Measurements from ENCODE around the gene COL4A6.

COL4A6 gene

DNA sequence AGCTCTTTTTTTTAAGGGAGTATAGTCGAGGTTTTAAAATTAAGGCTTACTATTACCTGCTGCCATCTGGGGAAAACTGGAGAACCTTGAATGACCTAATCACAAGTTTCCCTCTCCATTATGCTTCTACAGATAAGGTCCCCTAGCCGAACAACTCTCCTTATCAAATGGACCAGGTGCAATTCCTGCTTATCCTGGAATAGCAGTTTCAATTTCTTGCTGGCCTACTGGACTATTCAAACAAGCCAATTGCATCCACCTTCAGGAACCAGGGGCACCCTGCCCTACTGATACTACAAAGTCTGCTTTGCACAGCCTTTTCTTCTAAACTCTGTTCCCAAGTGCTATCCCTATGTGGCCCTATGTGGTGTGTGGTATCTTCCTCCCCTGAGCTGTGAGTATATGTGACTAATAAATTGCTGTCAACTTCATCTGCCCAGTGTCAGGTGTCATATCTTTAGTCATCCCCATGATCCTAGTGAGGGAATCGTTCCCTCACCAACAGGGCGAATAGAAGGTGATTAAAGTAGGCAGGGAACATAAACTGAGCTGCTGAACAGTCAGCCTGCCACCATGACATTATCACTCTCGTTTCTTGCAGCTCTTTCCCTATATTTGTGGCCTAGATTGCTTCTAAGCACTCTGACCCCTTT lies 218.1 kb downstream of the COL4A6 start:
- ChIA-PET POLR2A (no interaction called here), CTCF (interaction anchor here (0.5 to 1.5 kb wide), 4 partner anchors 20 to 479 kb away, joined by 3 to 5 read pairs (median 4); no protein-coding TSS in a partner anchor)
- Histone ChIP-seq H3K4me3 (ENCODE audit: low read depth, low read length) (no peak overlapping the region), H3K4me1 (ENCODE audit: control insufficient read depth, insufficient read depth, low read length) (no peaks in the 10 kb centered on the region), H3K27ac (ENCODE audit: extremely low read depth, low read depth, low read length) (no peak overlapping the region), H3K9me3 (ENCODE audit: control insufficient read depth, insufficient read depth, low read depth, low read length) (no peaks in the 10 kb centered on the region), H3K36me3 (ENCODE audit: control insufficient read depth in 2 of 2, insufficient read depth in 1 of 2, low read length in 2 of 2) (peaks cover 0 to 7% of the 10 kb centered on the region in 2 experiments; a peak in 1 of 3 replicates)
- TF ChIP-seq ZNF521 (tag by site-specific recombination; IDR thresholded peaks at IDR 0.05) (no peak), ZNF223 (tag by site-specific recombination; IDR thresholded peaks at IDR 0.05) (no peak), ZNF747 (tag by site-specific recombination; IDR thresholded peaks at IDR 0.05) (no peak), ZNF514 (tag by site-specific recombination; IDR thresholded peaks at IDR 0.05) (no peak), SALL2 (tag by site-specific recombination; IDR thresholded peaks at IDR 0.05; ENCODE audit: borderline replicate concordance) (no peak), GFI1B (tag by site-specific recombination; IDR thresholded peaks at IDR 0.05) (no peak), ZNF639 (tag by site-specific recombination; IDR thresholded peaks at IDR 0.05) (no peak), ZNF596 (tag by site-specific recombination; IDR thresholded peaks at IDR 0.05) (no peak), ZNF830 (tag by site-specific recombination; IDR thresholded peaks at IDR 0.05; ENCODE audit: low read depth) (no peak), ZNF670 (tag by site-specific recombination; IDR thresholded peaks at IDR 0.05; ENCODE audit: low read depth) (no peak), ZNF837 (tag by site-specific recombination; IDR thresholded peaks at IDR 0.05) (no peak)
- TF ChIP-seq, protein P1, sequence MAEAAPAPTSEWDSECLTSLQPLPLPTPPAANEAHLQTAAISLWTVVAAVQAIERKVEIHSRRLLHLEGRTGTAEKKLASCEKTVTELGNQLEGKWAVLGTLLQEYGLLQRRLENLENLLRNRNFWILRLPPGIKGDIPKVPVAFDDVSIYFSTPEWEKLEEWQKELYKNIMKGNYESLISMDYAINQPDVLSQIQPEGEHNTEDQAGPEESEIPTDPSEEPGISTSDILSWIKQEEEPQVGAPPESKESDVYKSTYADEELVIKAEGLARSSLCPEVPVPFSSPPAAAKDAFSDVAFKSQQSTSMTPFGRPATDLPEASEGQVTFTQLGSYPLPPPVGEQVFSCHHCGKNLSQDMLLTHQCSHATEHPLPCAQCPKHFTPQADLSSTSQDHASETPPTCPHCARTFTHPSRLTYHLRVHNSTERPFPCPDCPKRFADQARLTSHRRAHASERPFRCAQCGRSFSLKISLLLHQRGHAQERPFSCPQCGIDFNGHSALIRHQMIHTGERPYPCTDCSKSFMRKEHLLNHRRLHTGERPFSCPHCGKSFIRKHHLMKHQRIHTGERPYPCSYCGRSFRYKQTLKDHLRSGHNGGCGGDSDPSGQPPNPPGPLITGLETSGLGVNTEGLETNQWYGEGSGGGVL (tag by site-specific recombination; IDR thresholded peaks at IDR 0.05), result no peak

DNA sequence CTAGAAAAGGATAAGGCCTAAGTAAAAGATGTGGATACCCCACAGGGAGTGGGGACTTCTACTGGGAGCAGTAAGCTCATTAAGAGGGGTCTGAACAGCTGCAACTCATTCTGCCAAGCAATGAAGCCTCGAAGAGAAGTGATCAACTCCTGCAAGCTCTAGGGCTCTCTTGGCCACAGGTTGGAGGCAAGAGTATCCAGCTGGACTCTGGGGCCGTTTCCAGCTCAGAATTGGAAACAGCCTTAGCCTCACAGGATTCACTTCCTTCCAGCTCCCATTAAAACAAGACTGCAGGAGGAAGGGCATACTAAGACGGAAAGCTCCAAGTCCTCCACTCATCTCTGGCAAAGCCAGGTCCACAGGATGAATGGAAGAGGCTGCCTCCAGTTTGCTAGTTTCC lies 220.3 kb downstream of the COL4A6 start:
- no peaks in the 10 kb centered on the region for H3K9me3 ChIP-seq (ENCODE audit: control insufficient read depth, insufficient read depth, low read depth, low read length)
- H3K4me1 ChIP-seq (ENCODE audit: control insufficient read depth, insufficient read depth, low read length), result no peaks in the 10 kb centered on the region
- H3K27ac ChIP-seq (ENCODE audit: extremely low read depth, low read depth, low read length), result no peak overlapping the region
- H3K36me3 ChIP-seq (ENCODE audit: control insufficient read depth in 2 of 2, insufficient read depth in 1 of 2, low read length in 2 of 2), result peaks cover 0 to 11% of the 10 kb centered on the region in 2 experiments; a peak in 1 of 3 replicates
- TF ChIP-seq ZNF23 (tag by site-specific recombination; IDR thresholded peaks at IDR 0.05; ENCODE audit: borderline replicate concordance) (no peak), ZNF629 (tag by site-specific recombination; IDR thresholded peaks at IDR 0.05) (no peak), ZNF174 (tag by site-specific recombination; IDR thresholded peaks at IDR 0.05) (no peak), MYNN (tag by site-specific recombination; IDR thresholded peaks at IDR 0.05; ENCODE audit: borderline replicate concordance) (no peak), ZNF624 (tag by site-specific recombination; IDR thresholded peaks at IDR 0.05) (no peak), HOXD13 (CRISPR knock-in tag; IDR thresholded peaks at IDR 0.05; ENCODE audit: borderline replicate concordance) (no peak), ZFHX2 (tag by site-specific recombination; conservative IDR thresholded peaks at IDR 0.05) (no peak), ZNF600 (tag by site-specific recombination; IDR thresholded peaks at IDR 0.05) (no peak), ZNF664 (tag by site-specific recombination; IDR thresholded peaks at IDR 0.05) (no peak), ZNF830 (tag by site-specific recombination; IDR thresholded peaks at IDR 0.05; ENCODE audit: low read depth) (no peak), ZNF132 (tag by site-specific recombination; IDR thresholded peaks at IDR 0.05; ENCODE audit: borderline replicate concordance) (no peak), EGR2 (tag by site-specific recombination; IDR thresholded peaks at IDR 0.05; ENCODE audit: low read depth) (no peak), ZNF274 (IDR thresholded peaks at IDR 0.05; ENCODE audit: low read length) (no peak), ZNF274 (tag by site-specific recombination; IDR thresholded peaks at IDR 0.05; ENCODE audit: borderline replicate concordance) (no peak), GLI2 (tag by site-specific recombination; IDR thresholded peaks at IDR 0.05; ENCODE audit: borderline replicate concordance, low read depth) (no peak), ZNF660 (tag by site-specific recombination; IDR thresholded peaks at IDR 0.05) (no peak)
- TF ChIP-seq, protein P2, sequence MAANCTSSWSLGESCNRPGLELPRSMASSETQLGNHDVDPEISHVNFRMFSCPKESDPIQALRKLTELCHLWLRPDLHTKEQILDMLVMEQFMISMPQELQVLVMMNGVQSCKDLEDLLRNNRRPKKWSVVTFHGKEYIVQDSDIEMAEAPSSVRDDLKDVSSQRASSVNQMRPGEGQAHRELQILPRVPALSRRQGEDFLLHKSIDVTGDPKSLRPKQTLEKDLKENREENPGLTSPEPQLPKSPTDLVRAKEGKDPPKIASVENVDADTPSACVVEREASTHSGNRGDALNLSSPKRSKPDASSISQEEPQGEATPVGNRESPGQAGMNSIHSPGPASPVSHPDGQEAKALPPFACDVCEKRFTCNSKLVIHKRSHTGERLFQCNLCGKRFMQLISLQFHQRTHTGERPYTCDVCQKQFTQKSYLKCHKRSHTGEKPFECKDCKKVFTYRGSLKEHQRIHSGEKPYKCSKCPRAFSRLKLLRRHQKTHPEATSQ (tag by site-specific recombination; IDR thresholded peaks at IDR 0.05), result no peak
- TF ChIP-seq, protein P3, sequence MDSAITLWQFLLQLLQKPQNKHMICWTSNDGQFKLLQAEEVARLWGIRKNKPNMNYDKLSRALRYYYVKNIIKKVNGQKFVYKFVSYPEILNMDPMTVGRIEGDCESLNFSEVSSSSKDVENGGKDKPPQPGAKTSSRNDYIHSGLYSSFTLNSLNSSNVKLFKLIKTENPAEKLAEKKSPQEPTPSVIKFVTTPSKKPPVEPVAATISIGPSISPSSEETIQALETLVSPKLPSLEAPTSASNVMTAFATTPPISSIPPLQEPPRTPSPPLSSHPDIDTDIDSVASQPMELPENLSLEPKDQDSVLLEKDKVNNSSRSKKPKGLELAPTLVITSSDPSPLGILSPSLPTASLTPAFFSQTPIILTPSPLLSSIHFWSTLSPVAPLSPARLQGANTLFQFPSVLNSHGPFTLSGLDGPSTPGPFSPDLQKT (IDR thresholded peaks at IDR 0.05; ENCODE audit: borderline replicate concordance, low read depth, low read length), result no peak
- POLR2A ChIA-PET, result no interaction called here
- no peak overlapping the region for H3K4me3 ChIP-seq (ENCODE audit: low read depth, low read length)
- CTCF ChIA-PET, result interaction anchor here (2.7 kb wide), 1 partner anchor 18 kb away, joined by 20 read pairs; no protein-coding TSS in a partner anchor
